Effector CD4-positive, alpha-beta T cell (primary cell): ENCODE measurements around the gene KCNB1.
"Not testable (repeated sequence)": the region's sequence is repeated elsewhere in the genome, so short reads cannot be mapped to it uniquely, and the experiment has no call there.

Source experiments
- DNase-seq: peaks from one replicate; pipeline ENCODE4 v3.0.0-alpha.2; 2020

Gene KCNB1

GRCh38 chr20:49431329-49431728 is 51.1 kb downstream of the KCNB1 start:
- no peak for DNase-seq

- DNase-seq, result no peak
Observed at GRCh38 chr20:49430320-49430719, 52.1 kb downstream of the KCNB1 start.

GRCh38 chr20:49427751-49428518 is 54.5 kb downstream of the KCNB1 start:
- no peak for DNase-seq

GRCh38 chr20:49426873-49427272 is 55.6 kb downstream of the KCNB1 start:
- no peak for DNase-seq

- DNase-seq, result no peak
Observed at GRCh38 chr20:49426395-49426794, 56.1 kb downstream of the KCNB1 start.

GRCh38 chr20:49424536-49424935 is 57.9 kb downstream of the KCNB1 start:
- no peak for DNase-seq

GRCh38 chr20:49422161-49422560 is 60.3 kb downstream of the KCNB1 start:
- no peak for DNase-seq

GRCh38 chr20:49420811-49421295 is 61.6 kb downstream of the KCNB1 start:
- DNase-seq, result no peak

GRCh38 chr20:49420292-49420691 is 62.2 kb downstream of the KCNB1 start:
- no peak for DNase-seq

- no peak for DNase-seq
Observed at GRCh38 chr20:49419785-49420184, 62.7 kb downstream of the KCNB1 start.

- DNase-seq, result no peak
Observed at GRCh38 chr20:49418809-49419208, 63.7 kb downstream of the KCNB1 start.

- DNase-seq, result no peak
Observed at GRCh38 chr20:49417843-49418555, 64.5 kb downstream of the KCNB1 start.

- no peak for DNase-seq
Observed at GRCh38 chr20:49415668-49416044, 66.8 kb downstream of the KCNB1 start.

GRCh38 chr20:49415005-49415667 is 67.3 kb downstream of the KCNB1 start:
- DNase-seq, result no peak

GRCh38 chr20:49413677-49414076 is 68.8 kb downstream of the KCNB1 start:
- DNase-seq, result no peak

- DNase-seq, result no peak
Observed at GRCh38 chr20:49412953-49413352, 69.5 kb downstream of the KCNB1 start.

GRCh38 chr20:49412254-49412653 is 70.2 kb downstream of the KCNB1 start:
- DNase-seq, result no peak

- no peak for DNase-seq
Observed at GRCh38 chr20:49411221-49411925, 71.1 kb downstream of the KCNB1 start.

- not testable (repeated sequence) for DNase-seq
Observed at GRCh38 chr20:49409975-49410621, 72.4 kb downstream of the KCNB1 start.

GRCh38 chr20:49409302-49409974 is 73.0 kb downstream of the KCNB1 start:
- DNase-seq, result no peak

GRCh38 chr20:49408509-49409104 is 73.9 kb downstream of the KCNB1 start:
- no peak for DNase-seq
